Fibroblast of skin of right quadriceps (primary cell): ENCODE data around the gene MCEE.
"Not testable (repeated sequence)": the region's sequence is repeated elsewhere in the genome, so short reads cannot be mapped to it uniquely, and the experiment has no call there.

Experiments
- DNase-seq: peaks from one replicate; pipeline ENCODE4 v3.0.0-alpha.2; 2013

MCEE gene

DNA sequence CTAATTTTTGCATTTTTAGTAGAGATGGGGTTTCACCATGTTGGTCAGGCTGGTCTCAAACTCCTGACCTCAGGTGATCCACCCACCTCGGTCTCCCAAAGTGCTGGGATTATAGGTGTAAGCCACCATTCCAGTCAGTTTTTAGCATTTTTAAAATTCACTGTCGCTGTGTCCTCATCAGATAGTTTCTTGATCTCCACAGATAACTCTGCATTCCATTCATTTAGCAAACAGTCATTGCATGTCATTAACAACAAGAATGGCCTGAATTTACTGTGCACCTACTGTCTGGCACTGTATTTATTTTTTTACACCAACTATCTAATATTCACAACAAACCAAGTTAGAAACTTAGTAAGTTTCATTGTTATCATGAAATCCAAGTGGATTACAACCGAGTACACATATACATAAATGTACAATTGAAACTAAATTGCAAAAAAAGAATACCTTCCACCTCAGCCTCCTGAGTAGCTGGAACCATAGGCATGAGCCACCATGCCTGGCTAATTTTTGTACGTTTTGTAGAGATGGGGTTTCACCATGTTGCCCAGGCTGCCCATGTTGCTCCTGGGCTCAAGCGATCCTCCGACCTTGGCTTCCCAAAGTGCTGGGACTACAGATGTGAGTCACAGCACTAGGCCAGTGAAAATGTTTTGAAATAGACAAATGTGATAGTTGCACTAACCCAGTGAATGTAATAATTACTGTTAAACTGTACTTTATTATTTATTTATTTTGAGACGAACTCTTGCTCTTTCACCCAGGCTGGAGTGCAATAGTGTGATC lies 4.3 kb downstream of the MCEE start:
- no peak for DNase-seq

- peak; percentile 15 for DNase-seq
Observed at GRCh38 chr2:71122387-71123298, 7.4 kb downstream of the MCEE start.

GRCh38 chr2:71121479-71121878 lies 8.6 kb downstream of the MCEE start:
- DNase-seq, result no peak

DNA sequence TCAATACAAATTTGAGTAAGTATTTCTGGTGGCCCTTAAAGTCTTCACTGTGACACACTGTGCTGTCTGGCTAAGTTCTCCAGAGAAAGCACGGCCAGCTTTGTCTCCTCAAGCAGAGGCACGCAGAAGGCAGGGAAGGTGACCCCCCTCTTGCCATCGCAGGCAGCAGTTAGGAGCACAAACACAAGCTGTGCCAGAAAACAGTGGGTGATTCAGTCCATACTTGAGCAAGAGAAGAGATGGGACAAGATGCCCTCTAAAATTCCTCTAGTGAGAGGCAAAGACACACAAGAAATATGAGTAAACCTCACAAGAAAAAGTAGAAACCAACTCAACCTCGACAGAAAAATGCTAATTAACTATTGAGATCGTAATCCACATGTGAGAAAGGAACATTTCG lies 9.8 kb downstream of the MCEE start:
- DNase-seq, result no peak

DNA sequence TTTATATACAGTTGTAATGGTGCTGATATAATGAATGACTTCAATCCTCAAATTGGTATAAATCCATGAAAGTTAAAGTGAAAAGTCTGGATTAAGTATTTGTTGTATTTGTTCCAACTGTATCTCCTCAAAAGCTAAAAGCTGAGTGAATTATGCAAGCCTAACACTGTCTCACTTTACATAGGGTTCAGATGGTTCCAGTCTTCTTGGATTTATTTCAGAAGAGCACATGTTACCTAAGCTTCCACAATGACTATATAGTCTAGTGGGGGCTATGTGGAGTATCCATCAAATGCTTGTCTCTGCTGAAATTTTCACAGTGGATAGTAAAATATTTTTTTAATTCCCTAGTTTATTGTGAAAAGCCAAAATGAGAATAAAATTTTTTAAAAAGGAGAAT lies 13.0 kb downstream of the MCEE start:
- DNase-seq, result no peak

DNA sequence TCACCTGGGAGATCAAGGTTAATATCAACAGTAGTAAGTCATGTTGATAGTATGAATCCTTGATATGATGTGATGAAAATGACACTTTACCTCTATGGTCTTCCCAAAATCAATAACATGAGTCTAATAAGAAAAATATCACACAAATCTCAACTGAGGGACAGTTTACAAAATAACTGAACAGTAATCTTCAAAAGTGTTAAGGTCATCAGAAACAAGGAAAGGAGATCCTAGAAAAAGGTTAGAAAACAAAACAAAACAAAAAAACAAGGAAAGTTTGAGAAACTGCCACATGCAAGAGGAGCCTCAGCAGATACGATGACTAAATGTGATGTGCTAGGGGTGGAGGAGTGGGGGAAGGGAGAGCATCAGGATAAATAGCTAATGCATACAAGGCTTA lies 16.2 kb downstream of the MCEE start:
- DNase-seq, result no peak

DNA sequence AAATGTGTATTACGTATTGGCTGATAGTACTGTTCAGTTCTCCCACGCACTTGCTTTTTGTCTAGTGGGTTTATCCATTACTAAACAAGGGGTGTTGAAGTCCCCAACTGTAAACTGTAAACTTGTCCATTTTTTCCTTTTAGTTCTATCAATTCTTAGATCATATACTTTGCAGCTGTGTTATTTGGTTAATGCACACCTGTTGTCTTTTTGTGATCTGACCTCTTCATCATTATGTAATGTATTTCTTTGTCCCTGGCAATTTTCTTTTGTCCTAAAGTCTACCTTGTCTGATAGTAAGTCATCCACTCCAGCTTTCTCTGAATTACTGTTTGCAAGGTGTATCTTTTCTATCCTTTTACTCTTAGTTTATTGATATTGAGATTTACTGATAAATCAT lies 21.9 kb downstream of the MCEE start:
- no peak for DNase-seq

GRCh38 chr2:71106463-71106862 lies 23.6 kb downstream of the MCEE start:
- DNase-seq, result not testable (repeated sequence)

DNA sequence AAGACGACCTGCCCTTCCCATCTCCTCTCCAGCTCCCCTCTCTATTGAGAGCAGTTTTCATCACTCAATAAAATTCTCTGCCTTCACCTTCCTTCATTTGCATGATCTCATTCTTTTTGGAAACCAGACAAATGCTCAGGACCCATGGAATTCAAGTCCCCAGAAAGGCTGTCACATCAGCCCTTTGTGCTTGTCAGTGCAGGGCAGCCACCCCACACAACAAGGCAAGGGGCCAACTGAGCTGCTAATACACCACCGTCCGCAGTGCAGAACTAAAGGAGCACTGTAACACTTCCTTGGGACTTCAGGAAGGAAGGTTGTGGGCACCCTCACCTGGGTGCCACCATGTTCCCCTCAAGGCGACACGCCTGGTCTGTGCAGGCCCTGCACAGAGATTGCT lies 26.2 kb downstream of the MCEE start:
- no peak for DNase-seq

- no peak for DNase-seq
Observed at GRCh38 chr2:71102981-71103681, 26.9 kb downstream of the MCEE start.

GRCh38 chr2:71101656-71102055 lies 28.4 kb downstream of the MCEE start:
- DNase-seq, result peak; percentile 88

GRCh38 chr2:71100195-71100964 lies 29.6 kb downstream of the MCEE start:
- DNase-seq, result peak; percentile 44

DNA sequence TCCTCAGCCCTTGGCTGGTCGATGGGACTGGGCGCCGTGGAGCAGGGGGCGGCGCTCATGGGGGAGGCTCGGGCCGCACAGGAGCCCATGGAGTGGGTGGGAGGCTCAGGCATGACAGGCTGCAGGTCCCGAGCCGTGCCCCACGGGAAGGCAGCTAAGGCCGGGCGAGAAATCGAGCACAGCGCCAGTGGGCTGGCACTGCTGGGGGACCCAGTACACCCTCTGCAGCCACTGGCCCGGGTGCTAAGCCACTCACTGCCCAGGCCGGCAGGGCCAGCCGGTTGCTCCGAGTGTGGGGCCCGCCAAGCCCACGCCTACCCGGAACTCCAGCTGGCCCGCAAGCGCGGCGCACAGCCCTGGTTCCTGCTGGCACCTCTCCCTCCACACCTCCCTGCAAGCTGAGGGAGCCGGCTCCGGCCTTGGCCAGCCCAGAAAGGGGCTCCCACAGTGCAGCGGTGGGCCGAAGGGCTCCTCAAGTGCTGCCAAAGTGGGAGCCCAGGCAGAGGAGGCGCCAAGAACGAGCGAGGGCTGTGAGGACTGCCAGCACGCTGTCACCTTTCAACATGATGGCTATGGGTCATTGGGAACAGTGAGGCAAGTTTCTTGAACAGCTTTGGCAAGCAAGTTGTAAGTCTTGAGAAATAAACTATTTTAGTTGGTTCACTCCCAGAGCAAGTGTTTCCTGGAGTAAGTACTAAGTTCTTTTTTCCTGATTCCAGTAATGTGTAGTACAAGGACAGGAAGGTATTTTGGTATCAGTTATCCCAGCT lies 37.4 kb downstream of the MCEE start:
- DNase-seq, result not testable (repeated sequence)

DNA sequence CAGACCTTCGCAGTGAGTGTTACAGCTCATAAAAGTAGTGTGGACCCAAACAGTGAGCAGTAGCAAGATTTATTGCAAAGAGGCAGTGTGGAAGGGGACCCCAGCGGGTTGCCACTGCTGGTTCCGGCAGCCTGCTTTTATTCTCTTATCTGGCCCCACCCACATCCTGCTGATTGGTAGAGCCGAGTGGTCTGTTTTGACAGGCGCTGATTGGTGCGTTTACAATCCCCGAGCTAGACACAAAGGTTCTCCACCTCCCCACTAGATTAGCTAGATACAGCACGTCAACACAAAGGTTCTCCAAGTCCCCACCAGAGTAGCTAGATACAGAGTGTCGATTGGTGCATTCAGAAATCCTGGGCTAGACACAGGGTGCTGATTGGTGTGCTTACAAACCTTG lies 38.2 kb downstream of the MCEE start:
- not testable (repeated sequence) for DNase-seq

- DNase-seq, result not testable (repeated sequence)
Observed at GRCh38 chr2:71089475-71089874, 40.6 kb downstream of the MCEE start.

DNA sequence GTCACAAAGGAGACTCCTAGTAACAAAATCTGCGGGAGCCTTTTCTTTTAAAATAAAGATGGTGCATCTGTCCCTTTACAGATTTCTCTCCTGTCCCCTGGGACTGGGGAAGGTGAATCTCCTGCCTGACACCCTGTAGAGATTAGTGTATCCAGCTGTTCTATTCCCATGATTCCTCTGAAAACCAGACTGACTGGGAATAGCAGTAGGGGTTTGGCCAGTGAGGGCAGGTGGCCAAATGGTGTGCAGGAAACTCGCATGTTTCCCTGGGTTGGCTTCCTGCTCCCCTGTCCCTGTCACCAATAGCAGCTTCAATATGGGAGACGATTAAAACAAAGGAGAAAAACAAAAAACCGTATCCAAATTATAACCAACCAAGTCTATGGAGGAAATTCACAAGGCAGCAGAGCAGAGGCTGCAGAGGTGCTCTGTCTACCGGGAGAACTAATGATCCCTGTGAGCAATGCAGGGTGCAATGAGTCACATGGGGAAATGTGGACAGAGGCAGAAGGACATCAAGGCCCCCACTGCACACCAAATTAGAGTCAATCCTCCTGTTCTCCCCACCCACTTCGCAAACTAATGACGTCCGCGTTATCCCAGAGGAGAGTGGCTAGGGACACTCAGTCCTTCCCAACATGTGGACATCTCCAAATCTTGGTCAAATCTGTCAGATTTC lies 44.6 kb downstream of the MCEE start:
- not testable (repeated sequence) for DNase-seq

DNA sequence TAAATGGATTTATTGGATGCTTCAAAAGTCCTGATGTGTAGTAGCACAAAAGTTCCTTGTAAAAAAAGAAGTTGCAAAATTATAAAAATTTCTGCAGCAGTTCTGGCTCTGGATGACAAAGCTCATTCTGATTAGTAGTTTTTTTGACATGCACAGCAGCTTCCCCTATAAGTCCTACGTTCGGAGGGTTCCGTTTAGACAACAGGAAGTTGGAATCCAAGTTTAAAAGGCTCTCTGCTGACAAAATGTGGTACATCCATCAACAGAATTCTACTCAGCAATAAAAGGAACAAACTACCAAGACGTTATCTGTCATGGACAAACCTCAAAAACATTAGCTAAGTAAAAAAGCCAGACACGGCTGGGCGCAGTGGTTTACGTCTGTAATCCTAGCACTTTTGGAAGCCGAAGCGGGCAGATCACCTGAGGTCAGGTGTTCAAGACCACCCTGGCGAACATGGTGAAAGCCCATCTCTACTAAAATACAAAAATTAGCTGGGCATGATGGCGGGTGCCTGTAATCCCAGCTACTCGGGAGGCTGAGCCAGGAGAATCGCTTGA lies 46.2 kb downstream of the MCEE start:
- not testable (repeated sequence) for DNase-seq

- not testable (repeated sequence) for DNase-seq
Observed at GRCh38 chr2:71083297-71083696, 46.7 kb downstream of the MCEE start.

DNA sequence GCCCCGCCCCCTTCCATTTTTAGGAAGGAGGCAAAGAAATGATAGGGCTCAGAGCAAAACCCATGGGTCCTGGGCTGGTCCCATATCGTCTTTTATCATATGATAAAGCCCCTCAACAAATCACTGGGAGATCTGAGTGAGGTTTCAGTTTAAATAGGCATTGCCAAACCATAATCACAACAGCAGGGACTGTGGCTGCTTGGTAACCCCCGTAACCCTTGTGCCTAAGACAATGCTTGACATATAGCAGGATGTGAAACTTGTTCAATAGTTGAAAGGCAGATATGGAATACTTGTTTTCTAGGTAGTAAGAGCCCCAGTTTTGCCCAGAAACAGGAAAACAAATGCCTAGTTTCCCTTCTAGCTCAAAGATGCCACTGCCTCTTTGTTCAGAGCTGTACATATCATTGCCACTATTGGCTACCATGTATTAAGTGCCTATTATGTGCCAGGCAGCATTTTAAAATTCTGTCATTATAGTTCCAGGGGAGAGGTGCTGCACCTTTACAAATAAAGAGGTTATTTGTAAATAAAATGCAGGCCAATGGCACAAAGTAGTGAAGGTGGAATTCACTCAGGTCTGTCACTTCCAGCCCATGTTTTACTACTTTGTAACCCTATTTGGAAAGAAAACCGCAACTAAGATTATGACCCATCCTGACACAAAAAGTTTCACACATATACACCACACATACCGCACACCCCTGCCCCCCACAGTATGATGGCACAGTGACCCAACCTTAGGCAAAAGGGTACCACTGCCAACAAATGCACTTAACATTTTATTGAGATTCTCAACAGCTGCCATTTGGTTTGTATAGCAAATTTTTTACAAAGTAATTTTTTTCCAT lies 47.4 kb downstream of the MCEE start:
- DNase-seq, result no peak

- DNase-seq, result no peak
Observed at GRCh38 chr2:71078624-71079023, 51.4 kb downstream of the MCEE start.
